8988T (cell line): Measurements from ENCODE around the gene SH3RF3.

Experiments used
- DNase-seq: peaks from one replicate; pipeline ENCODE4 v3.0.0; 2011

The SH3RF3 gene

GRCh38 chr2:109423556-109424359 lies 294.8 kb downstream of the SH3RF3 start:
- DNase-seq, result no peak

- no peak for DNase-seq
These were observed 296.4 kb downstream of the SH3RF3 start for GRCh38 chr2:109425411-109425810.

DNA sequence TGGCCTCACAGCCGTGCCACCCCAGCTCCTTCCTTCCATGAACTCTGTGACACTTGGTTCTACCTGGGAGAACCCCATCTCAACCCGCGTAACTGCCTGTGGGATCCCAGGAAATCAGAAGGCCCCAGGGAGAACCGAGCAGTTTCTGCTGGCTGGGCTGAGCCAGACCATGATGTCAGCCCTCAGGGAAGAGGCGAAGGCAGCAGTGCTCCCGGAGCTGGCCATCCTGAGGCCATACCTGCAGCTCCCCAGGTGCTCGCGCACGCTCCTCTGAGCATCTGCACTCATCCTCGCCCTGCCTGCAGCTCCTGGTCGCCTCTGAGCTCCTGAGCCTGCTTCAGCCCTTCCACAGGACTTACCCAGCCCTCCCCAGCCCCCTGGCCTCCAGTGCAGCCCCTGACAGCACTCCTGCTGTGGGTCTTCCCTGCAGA lies 298.7 kb downstream of the SH3RF3 start:
- no peak for DNase-seq

DNA sequence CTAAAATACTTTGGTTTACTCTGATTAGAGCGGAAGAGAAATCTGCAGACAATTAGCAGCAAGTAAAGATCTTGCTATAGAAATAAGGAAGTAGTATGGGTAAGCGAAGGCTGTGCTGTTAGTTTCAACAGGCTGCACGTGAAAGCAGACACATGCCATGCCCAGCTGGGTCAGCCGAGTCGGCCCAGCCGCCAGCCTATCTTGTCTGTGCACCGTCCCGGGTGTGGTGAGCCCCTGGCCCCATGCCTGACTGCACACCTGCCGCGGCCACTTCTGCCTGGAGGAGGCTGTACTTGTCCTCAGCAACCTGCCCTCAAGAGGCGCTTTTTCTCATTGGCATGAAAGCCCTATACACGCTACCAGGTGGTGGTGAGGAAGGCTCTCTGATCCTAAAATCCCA lies 299.3 kb downstream of the SH3RF3 start:
- no peak for DNase-seq

DNA sequence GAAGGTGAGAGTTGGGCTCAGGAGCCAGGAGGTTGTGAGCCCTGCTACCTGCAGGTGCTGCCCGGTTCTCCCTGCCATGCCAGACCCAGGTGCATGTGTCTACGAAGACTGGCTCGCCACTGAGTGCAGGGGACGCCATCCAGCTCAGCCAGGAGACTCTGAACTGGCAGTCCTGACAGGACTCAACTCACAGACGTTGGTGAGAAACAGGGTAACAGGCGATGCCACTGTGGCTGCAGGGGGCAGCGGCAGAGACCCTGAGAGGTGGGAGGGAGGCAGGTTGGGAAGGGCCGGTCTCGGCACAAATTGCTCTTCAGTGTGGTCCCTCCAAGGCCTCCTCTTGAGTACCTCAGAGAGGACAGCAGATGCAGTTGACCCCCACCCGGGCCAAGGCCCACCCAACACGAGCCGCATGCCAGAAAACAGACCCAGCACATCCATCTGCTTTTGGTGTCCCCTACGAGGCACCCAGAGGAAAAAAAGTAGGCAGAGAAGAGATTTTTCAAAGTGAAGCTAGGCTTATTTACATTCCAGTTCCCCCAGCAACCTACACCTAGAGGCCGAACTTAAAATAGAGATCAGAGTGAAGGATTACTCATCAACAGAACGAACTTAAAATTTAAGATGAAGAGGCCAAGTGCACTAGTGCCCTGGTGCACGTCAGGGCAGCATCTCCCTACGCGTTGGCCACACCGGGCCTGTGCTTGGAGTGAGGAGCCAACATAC lies 300.0 kb downstream of the SH3RF3 start:
- no peak for DNase-seq

- DNase-seq, result no peak
These were observed 300.7 kb downstream of the SH3RF3 start for GRCh38 chr2:109429567-109430328.

DNA sequence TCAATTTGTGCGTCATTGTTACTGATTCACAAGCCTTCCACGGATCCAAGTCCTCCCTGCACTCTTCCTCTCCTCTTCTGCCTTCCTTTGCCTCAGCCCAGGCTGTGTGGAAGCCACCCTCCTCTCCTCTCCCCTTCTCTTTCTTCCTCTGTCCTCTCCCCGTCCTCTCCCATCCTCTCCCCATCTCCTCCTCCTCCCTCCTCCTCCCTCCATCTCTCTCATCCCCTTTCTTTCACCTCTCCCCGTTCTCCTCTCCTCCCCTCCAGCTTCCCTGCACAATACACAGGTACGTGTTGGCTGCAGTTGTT lies 301.3 kb downstream of the SH3RF3 start:
- no peak for DNase-seq

- DNase-seq, result no peak
These were observed 303.4 kb downstream of the SH3RF3 start for GRCh38 chr2:109432421-109432820.

- DNase-seq, result no peak
These were observed 304.5 kb downstream of the SH3RF3 start for GRCh38 chr2:109433486-109433885.

DNA sequence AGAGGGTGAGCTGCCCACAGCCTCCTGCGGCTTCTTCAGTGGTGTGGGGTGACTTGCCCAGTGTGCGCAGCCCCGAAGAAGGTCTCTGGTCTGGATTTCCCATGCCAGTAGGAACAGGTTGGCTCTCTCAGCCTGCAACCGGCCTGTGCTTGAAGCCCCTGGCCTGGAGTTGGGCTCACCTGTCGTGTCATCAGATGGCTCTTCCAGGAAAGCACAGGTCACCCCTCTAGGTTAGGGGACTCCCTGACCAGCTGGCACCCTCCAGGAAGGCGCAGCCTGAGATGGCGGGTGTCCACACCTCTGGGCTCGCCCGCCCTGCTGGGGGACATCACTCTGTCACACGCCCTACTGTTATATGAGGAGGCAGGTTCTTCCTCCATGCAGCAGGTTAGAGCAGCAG lies 304.9 kb downstream of the SH3RF3 start:
- no peak for DNase-seq

GRCh38 chr2:109434351-109434750 lies 305.3 kb downstream of the SH3RF3 start:
- no peak for DNase-seq

DNA sequence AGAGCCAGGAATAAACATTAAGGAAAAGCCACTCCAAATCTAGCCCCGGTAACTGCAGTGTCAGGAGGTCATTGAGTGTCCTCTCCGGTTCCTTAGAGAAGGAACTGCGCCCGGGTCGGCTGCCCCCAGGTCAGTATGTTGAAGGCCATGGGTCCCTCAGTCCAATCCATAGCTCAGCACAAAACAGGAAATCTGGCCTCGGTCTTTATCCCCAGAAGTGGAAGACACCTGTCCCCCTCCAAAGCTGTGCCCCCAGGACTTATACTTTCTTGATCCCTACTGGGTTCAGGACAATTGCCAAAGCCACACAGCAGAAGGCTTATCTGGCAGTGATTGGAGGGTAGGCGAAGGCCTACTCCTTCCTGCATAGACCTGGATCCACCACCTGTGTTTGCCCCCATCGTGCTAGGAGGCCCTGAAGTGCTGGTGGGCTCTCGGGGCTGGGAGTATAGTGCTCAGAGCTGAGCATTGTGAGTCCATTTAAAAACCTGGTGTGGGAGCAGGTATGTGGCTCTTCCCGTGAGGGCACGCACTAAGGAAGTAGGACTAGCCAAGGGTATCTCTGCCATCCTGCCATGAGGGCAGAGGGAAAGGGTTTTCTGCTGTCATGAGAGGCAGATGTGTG lies 306.2 kb downstream of the SH3RF3 start:
- DNase-seq, result no peak

- DNase-seq, result no peak
These were observed 307.0 kb downstream of the SH3RF3 start for GRCh38 chr2:109435901-109436598.

GRCh38 chr2:109436610-109437225 lies 307.7 kb downstream of the SH3RF3 start:
- no peak for DNase-seq

DNA sequence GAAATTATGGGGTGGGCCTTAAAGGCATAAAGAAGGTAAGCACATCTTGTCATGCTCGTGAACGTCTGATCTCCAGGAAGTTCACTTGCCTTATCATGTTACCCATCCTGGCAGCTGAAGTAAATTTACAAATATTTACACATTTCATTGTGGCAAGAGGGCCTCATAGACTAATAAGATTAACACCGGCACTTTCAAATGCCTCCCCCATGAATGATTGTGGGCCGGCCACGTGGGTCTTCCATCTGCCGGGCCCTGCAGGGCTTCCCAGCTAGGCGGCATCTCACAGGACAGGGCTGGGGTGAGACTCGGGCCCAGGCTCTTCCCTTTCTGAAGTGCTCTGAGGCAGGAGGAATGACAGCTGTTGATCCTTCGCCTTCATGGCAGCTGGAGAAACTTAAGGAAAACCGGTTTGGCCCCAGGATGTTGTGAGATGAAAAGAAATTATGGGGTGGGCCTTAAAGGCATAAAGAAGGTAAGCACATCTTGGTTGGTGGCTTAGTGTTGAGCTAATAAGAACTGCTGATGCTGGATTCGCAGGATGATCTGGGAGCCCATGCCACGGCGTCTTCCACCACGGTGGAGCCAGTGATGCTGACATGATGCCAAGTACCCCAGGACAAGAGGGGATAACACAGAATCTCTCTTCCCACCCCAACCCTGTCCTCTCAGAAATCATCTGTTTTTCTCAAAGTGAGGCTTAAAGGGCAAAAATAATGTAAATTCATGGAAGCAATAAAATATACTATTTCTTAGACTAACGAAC lies 308.5 kb downstream of the SH3RF3 start:
- no peak for DNase-seq

DNA sequence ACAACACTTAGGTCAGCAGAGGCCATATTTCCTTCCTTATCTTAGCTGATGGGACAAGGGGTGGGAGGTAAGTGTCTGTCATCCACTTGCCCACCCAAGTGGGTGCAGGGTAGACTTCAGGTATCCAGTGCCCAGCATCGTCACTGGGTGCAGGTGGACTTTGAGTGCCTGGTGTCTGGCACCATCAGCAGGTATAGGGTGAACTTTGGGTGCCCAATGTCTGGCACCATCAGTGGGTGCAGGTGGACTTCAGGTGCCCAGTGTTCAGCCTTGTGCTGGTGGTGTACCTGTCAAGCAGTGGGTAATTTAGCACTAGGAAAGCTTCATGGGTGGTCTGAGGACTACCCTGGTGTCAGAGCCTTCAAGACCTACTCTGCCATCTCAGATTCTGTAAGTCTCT lies 309.1 kb downstream of the SH3RF3 start:
- DNase-seq, result no peak

DNA sequence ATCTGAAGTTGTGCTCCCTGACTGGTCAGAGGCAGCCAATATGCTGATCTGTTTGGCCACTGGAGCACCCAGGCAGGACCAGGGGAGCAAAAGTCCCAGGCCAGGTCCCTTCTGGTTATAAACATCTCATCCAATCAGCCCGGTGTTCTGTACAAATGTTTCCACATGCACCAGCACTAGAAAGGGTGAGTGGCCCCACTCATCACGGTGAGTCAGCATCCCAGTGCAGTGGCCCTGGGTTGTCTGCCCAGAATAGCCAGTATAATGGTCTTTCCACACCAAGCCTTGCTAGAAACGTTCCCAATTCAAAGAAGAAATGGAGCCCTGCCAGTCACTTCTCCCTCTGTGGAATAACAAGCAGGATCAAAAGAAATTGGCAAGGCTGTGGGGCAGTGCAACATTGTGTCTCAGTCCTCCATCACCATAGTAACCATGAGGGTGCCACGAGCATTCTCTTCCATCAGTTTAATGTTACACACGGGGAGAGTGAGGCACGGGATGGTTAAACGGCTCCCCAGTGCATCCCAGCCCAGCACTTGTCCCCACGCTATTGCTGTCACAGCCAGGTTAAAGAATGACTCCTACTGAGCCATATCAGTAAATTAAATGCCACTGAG lies 309.9 kb downstream of the SH3RF3 start:
- DNase-seq, result no peak

DNA sequence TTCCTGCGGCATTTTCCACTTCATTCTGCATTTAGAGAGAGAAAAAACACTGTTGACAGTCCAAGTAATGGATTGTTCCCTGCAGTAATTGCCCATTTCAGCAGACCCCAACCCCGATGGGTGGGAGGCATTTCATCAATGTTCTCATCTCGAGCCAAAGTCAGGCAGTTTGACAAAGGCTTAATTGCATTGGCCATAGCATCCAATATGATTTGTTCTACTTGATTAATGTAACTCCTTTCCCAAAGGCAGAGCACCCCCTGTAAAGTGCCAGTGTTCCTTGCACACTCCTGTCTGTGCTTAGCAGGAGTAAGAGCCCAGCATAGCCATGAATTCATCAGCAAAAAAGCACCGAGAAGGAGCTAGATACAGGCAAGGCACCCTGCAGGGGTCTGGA lies 310.4 kb downstream of the SH3RF3 start:
- DNase-seq, result no peak

DNA sequence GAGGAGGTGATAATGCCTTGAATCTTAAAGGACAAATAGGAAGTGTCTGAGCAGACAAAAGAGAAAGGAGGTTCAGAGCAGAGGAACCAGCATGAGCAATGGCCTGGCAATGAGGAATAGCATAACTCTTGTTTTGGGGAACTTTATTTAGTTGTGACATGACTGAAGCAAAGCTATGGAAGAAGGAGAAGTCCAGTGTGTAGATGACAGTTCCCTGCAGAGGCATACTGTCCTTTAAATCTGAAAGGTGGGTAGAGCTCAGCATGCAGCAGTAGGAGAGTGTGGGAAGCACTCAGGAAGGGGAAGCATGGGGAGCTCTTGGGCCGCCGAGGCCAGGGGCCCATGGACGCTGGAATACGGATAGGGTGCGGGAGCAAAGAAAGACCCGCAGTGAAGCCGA lies 311.0 kb downstream of the SH3RF3 start:
- no peak for DNase-seq

- no peak for DNase-seq
These were observed 311.6 kb downstream of the SH3RF3 start for GRCh38 chr2:109440499-109441156.
